Subcutaneous abdominal adipose tissue (tissue), 5 donors: ENCODE results near the gene AEN.
A peak's percentile ranks its signal among the peaks of the same experiment; 100 is the strongest.

Source experiments
- H3K27ac ChIP-seq: one replicate; pipeline ENCODE4 v1.7.0; 2013; ENCODE audit warnings: low read depth, mild to moderate bottlenecking, inconsistent platforms, low read length, moderate library complexity
- H3K27me3 ChIP-seq, 5 donors: one replicate each; pipeline ENCODE4 v1.7.0; 2013; ENCODE audit warnings: low read length in 5 of 5, inconsistent platforms in 1 of 5; ENCODE audit not compliant: control insufficient read depth in 5 of 5, insufficient read depth in 4 of 5
- H3K36me3 ChIP-seq, 5 donors: one replicate each; pipeline ENCODE4 v1.7.0; 2013; ENCODE audit warnings: low read length in 5 of 5; ENCODE audit not compliant: control insufficient read depth in 5 of 5, insufficient read depth in 5 of 5
- H3K4me1 ChIP-seq, 5 donors: one replicate each; pipeline ENCODE4 v1.7.0; 2013; ENCODE audit warnings: low read length in 5 of 5, mild to moderate bottlenecking in 3 of 5, moderate library complexity in 1 of 5; ENCODE audit not compliant: control insufficient read depth in 5 of 5, insufficient read depth in 5 of 5
- H3K4me3 ChIP-seq, 5 donors: one replicate each; pipeline ENCODE4 v1.7.0; 2013; ENCODE audit warnings: low read length in 5 of 5, low read depth in 1 of 5
- H3K9ac ChIP-seq, 5 donors: one replicate each; pipeline ENCODE4 v1.7.0; 2013; ENCODE audit warnings: low read length in 5 of 5, mild to moderate bottlenecking in 4 of 5, moderate library complexity in 3 of 5
- H3K9me3 ChIP-seq, 5 donors: one replicate each; pipeline ENCODE4 v1.7.0; 2013; ENCODE audit warnings: low read length in 5 of 5; ENCODE audit not compliant: control insufficient read depth in 5 of 5
- donor health status: healthy.
- donor health status: healthy.
- donor health status: healthy.
- donor health status: healthy.
- donor health status: healthy.

The AEN gene

GRCh38 chr15:88603885-88604284, 17.3 kb upstream of the AEN start:
- Histone ChIP-seq H3K27ac (no peak overlapping the region), H3K27me3 (peaks cover 6 to 36% (median 30%) of the 10 kb centered on the region in 5 donors), H3K4me3 (peak overlapping the region in 4 of 5 donors; percentile 19 to 59 (median 46))

DNA sequence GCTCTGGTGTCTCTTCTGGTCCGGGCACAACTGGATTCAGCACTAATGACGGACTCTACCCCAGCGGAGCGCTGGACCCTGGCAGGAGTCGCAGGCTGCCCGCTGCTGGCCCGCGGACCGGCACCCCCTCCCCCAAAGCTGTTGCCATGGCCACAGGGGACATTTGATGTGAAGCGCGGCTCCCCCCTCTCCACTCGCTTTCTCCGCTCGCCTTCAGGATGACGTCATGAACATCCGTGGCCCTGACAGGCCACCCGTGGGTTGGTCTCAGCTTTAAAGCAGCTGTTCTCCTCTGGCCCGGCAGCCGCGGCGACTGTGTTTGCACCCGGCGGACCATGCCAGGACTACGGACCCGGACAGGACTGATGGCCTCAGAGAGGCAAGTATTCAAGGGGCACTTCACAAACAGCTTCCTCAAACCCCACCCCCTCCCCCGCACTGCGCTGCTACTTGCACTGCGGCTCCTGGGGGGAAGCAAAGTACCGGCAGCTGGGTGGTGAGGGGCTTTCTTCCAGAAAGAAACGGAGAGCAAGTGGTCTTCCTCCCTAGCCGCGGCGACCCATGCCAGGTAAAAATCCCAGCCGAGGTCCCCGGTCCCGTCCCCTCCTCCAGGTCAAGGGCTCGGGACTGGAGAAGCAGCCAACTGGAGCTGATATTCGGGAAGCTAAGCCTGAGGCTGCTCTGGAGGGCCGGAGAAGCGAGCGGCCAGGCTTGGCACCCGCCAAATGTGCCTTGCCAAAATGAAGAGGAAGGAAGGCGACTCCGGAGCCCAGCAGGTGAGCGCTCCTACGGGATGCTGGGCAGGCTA, 16.6 kb upstream of the AEN start:
- H3K27me3 ChIP-seq, result peaks cover 6 to 36% (median 30%) of the 10 kb centered on the region in 5 donors
- peaks cover 3 to 51% (median 29%) of the 10 kb centered on the region in 5 donors for H3K4me1 ChIP-seq
- peaks cover 0 to 8% (median 0%) of the 10 kb centered on the region in 5 donors for H3K36me3 ChIP-seq
- H3K9me3 ChIP-seq, result no peaks in the 10 kb centered on the region
- peak overlapping the region in 1 of 5 donors; percentile 64 for H3K9ac ChIP-seq
- H3K27ac ChIP-seq, result no peak overlapping the region
- peak overlapping the region; percentile 34 to 77 (median 59) for H3K4me3 ChIP-seq

More at GRCh38 chr15:88603885-88604284, 17.3 kb upstream of the AEN start:
- Histone ChIP-seq H3K4me1 (peaks cover 3 to 51% (median 29%) of the 10 kb centered on the region in 5 donors), H3K36me3 (peaks cover 0 to 4% (median 0%) of the 10 kb centered on the region in 5 donors), H3K9ac (no peak overlapping the region), H3K9me3 (no peaks in the 10 kb centered on the region)

- H3K9me3 ChIP-seq, result no peaks in the 10 kb centered on the region
- peaks cover 6 to 36% (median 30%) of the 10 kb centered on the region in 5 donors for H3K27me3 ChIP-seq
- H3K9ac ChIP-seq, result peak overlapping the region in 1 of 5 donors; percentile 64
- peak overlapping the region; percentile 34 to 77 (median 59) for H3K4me3 ChIP-seq
- peaks cover 3 to 51% (median 29%) of the 10 kb centered on the region in 5 donors for H3K4me1 ChIP-seq
- peaks cover 0 to 13% (median 0%) of the 10 kb centered on the region in 5 donors for H3K36me3 ChIP-seq
- no peak overlapping the region for H3K27ac ChIP-seq
Measured at GRCh38 chr15:88605189-88606069, 15.7 kb upstream of the AEN start.

DNA sequence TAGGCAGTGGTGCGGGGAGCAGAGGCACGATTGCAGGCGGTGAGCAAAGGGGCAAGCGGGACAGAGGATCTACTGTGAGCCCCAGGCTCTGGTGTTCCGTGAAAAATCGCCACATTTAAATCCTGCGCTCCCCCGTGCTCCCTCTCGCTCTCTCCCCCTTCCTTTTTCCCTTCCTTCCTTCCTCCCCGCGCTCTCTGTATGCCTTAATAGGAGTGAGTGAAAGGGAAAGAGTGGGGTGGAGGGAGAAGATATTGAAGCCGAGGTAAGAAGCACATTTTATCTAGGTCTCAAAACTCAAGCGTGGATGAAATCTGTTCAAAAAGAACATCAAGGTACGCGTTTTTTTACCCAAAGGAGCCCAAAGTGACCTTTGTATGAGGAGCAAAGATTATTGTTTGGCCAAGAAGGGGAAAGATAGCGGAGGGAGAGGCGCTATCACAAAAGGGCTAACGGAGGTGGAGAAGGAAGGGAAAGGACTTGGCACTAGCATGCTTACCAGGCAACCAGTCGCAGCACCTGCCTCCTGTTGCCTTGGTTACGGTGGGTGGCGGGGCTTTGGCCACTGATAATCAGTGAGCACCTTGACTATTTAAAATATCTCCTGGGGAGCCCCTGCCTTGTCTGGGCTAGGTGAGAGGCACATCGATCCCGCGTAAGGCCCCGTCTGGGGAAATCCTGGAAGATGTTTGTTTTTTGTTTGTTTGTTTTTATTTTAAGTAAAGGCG, 14.9 kb upstream of the AEN start:
- no peak overlapping the region for H3K9ac ChIP-seq
- no peaks in the 10 kb centered on the region for H3K9me3 ChIP-seq
- peaks cover 3 to 48% (median 29%) of the 10 kb centered on the region in 5 donors for H3K4me1 ChIP-seq
- no peak overlapping the region for H3K27ac ChIP-seq
- H3K36me3 ChIP-seq, result peaks cover 0 to 15% (median 0%) of the 10 kb centered on the region in 5 donors
- H3K4me3 ChIP-seq, result peak overlapping the region in 3 of 5 donors; percentile 44 to 59 (median 59)
- peaks cover 6 to 36% (median 30%) of the 10 kb centered on the region in 5 donors for H3K27me3 ChIP-seq

- H3K27me3 ChIP-seq, result peaks cover 6 to 36% (median 30%) of the 10 kb centered on the region in 5 donors
- H3K4me3 ChIP-seq, result no peak overlapping the region
- no peaks in the 10 kb centered on the region for H3K9me3 ChIP-seq
- peaks cover 0 to 20% (median 0%) of the 10 kb centered on the region in 5 donors for H3K36me3 ChIP-seq
- H3K4me1 ChIP-seq, result peaks cover 3 to 37% (median 29%) of the 10 kb centered on the region in 5 donors
- no peak overlapping the region for H3K27ac ChIP-seq
- no peak overlapping the region for H3K9ac ChIP-seq
Measured at GRCh38 chr15:88607951-88608350, 13.2 kb upstream of the AEN start.

DNA sequence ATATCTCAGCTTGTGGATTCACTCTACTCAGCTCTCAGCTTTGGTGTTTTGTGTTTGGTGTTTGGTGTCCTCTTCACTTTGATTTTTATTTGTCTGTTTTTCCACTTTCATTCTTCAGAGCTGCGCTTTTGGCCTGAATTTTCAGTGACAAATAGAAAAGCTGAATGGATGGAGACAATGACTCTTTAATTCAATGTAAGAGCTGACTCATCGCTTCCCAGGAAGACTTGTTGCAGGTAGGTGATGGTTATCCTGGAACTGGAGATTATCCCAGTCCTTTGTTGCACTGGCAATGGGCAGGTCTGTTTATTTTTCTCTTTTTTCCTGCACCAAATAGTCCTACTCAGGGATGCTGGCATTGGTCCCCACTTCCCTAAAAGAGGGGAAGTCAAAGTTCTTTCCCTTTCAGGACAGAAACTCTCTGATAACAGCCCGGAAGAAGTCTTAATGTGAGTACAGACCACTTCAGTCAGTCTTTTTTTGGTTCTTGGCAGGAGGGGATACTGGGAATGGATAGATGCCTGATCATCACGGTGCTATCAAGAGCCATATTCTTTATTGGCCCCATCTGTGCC, 12.4 kb upstream of the AEN start:
- Histone ChIP-seq H3K36me3 (peaks cover 0 to 20% (median 0%) of the 10 kb centered on the region in 5 donors), H3K9me3 (no peaks in the 10 kb centered on the region), H3K27ac (no peak overlapping the region), H3K4me3 (no peak overlapping the region), H3K4me1 (peaks cover 3 to 37% (median 26%) of the 10 kb centered on the region in 5 donors), H3K9ac (no peak overlapping the region), H3K27me3 (peaks cover 6 to 35% (median 30%) of the 10 kb centered on the region in 5 donors)

DNA sequence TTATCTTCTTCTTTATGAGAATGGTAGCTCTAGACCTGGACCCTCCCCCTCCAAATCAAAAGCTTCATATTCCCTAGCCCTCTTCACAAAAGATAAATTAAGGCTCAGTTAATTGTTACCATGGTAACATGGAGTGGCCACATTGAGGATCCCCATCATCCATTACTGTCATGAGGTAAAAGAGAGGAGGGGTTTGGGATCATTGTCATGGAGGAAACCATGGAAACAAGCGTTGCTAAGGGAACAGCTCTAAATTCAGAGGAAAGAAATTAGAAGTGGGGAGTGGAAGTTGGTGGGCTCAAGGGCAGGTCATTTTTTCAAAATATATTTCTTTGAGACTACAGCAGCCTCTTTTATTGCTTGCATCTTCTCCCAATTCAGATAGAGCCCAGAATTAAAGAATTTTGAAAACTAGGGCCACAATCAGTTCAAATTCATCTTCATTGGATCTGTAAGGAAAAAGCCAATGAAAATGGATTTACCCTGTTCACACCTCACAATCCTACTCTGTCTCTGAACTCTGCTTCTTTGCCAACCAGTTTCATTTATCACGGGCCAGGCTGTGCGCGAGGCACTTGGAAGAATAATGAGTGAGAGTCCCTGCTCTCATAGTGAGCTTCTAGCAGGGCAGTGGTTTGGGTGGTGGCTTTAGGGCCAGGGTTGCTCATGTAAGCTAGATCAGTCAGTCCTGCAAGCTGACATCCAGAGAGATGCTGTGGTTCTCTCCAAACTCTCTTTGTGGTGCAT, 11.6 kb upstream of the AEN start:
- Histone ChIP-seq H3K9me3 (no peaks in the 10 kb centered on the region), H3K4me3 (no peak overlapping the region), H3K36me3 (peaks cover 0 to 20% (median 0%) of the 10 kb centered on the region in 5 donors), H3K4me1 (peaks cover 3 to 33% (median 23%) of the 10 kb centered on the region in 5 donors), H3K27ac (no peak overlapping the region), H3K9ac (no peak overlapping the region), H3K27me3 (peaks cover 3 to 27% (median 22%) of the 10 kb centered on the region in 5 donors)

GRCh38 chr15:88610701-88611231, 10.4 kb upstream of the AEN start:
- Histone ChIP-seq H3K9me3 (no peaks in the 10 kb centered on the region), H3K27me3 (peaks cover 3 to 15% (median 12%) of the 10 kb centered on the region in 5 donors), H3K27ac (no peak overlapping the region), H3K4me1 (peaks cover 0 to 21% (median 10%) of the 10 kb centered on the region in 5 donors), H3K4me3 (no peak overlapping the region), H3K9ac (no peak overlapping the region), H3K36me3 (peaks cover 0 to 20% (median 0%) of the 10 kb centered on the region in 5 donors)
